Stimulated activated CD4-positive, alpha-beta T cell treated with anti-CD3 and anti-CD28 coated beads, Interleukin-1b, Interleukin-23, amount 100 ng/mL, for 1 hour (primary cell): ENCODE measurements around the gene PTPRB.

Experiments used
- DNase-seq, 2 donors: peaks; one replicate each; pipeline ENCODE4 v3.0.0-alpha.2; 2020; ENCODE audit warnings: low read depth in 2 of 2

Gene PTPRB

DNA sequence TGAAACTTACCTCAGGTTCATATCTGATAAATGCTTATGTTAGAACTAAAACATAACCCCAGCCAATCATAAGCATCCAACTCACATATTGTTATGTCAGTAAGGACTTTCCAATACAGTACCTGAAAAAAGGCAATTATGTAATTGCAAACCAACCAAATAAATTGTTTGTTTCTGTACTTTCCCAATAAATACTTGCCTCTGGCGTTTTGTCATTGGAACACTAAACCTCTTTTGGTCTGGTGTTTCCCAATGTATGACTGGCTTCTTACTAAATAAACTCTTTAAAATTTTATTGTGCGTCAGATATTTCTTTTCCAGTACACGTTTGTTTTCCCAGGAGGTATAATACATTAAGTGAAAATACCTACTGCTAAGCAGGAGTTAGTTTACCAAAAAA is 6.7 kb upstream of the PTPRB start:
- no peak for DNase-seq

DNA sequence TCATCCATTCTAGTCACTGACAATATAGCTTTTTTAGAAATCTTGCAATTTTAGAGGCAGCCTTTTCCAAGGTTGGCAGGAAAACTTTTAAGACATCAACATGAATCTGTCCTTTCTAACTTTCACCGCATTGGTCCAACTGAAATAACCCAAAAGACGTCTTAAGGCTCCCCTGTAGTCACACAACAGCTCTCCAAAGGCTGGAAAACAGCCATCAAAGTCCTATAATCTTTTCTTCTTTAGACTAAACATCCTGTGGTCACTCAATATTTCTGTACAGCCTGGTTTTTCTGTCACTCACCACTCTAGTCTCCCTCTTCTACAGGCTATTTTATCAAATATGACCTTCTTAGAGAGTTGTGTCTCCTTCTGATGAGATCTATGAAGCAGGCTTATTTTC is 4.5 kb upstream of the PTPRB start:
- DNase-seq: no peak

DNA sequence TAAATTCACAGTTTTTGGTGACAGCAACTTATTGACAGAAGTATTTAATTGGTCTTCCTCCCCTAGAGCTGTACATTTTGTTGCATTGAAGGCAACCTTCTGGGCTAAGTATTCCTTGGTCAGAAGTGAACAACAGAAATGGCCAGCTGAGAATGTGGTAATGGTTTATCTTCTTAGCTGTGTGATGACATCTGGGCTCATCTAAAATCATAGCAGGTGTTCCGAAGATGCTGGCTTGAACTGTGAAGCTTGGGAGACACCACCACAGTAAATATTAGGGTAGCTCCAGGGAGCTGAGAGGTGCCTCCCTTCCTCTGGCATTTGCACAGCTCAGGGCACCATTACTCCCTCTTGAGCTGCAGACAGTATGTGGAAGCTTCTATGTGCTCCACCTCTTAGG is 3.7 kb upstream of the PTPRB start:
- DNase-seq: no peak

DNA sequence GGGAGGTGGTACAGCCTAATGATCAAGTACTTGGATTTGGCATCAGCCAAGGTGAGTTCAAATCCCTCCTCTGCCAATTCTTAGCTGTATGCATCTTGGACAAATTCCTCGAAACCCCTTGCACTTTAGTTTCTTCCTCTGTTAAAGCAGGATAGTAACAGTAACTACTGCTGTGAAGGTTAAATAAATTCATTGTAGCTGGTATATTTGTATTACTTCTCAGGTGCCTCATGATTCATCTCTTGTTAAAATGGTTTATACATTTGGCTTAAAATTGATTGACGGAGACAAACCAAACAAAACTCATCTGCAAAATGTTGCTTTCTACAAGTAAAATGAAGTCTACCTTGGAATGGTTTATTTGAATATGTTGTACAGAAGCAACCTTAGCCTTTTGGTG is 2.3 kb upstream of the PTPRB start:
- DNase-seq: no peak

DNA sequence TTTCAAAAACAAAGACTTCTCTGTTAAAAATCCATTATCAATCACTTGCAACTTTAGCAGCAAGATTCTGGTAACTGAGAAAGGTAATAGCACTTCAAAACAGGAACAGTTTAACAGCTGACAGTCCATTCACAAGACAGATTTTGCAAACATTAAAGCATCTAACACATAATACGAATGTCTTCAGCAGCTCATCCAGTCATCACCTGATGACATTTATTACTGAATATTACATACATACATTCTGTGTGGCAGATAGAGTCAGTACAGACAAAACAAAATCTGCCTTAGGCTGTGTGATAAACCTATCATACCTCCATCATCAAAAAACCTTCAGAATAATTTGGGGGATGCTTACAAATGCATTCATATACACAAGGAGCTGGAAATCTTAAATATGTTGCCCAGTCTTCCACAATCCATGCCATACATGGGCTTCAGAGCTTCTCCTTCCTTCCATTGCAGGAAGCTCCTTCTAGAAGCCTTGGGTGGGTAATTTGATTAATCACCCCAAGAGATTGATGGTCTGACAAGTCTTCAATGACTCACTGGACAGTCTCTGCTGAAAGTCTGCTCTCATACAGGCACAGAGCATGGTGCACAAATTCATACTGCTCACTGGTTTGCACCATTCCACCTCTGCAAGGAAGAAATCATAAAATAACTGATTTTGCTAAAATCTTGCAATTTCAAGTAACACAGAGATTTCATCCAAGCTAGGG is 1.6 kb upstream of the PTPRB start:
- no peak for DNase-seq

DNA sequence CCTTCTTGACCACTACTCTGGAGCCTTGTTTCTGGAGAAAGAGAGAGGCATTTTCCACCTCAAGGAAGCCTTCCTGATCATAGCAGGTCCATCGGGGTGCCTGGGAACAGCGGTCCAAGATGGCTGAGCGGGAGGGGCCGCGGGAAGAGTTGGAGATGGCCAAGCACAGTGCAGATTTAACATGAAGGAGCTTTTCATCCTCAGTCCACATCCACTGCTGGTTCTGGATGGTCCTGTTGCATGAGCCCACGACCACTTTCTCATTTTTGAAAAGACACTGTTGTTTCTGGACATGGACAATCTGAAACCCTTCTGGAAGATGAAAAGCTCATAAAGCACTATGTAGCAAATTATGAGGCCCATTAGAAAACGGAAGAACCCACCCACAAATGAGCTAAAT is 1.5 kb downstream of the PTPRB start:
- DNase-seq: no peak

DNA sequence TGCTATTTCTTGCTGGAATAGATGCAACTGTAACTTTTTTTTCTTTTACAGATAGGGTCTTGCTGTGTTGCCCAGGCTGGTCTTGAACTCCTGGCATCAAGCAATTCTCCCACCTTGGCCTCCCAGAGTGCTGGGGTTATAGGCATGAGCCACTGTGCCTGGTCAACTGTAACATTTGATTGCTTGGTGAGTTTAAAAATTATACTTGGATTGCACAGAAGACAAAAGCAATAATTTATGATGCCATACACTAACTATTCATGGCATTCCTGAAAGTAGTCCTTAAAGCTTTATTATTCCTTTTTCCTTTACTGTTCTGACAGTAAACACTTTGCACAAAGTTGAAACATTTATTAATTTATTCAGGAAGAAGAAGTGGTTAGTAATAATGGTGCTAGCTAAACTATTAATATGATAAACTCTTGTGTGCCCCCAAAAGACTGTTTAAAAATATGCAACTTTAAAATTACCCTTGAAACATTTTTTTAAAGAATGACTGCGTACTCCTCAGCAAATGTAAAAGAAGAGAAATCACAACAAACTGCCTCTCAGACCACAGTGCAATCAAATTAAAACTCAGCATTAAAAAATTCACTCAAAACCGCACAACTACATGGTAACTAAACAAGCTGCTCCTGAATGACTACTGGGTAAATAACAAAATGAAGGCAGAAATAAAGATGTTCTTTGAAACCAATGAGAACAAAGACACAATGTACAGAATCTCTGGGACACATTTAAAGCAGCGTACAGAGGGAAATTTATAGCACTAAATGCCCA is 8.3 kb downstream of the PTPRB start:
- DNase-seq: no peak

DNA sequence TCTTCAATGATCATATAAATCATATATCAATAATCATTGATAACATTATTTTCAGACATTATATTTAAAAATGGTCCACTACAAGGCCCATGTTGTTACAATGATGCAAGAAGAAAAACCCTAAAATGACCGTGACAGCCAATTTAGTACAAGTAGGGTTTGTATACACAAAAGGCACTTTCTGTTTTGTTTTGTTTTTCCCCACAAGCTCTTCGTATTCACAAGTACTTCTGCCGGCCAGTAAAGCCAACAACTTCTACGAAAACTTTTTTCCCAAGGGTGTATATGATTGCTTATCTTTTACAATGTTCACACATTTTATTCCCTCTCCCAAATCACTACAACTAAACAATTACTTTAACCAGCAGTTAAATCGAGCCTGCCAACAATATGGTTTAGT is 9.6 kb downstream of the PTPRB start:
- DNase-seq: no peak

DNA sequence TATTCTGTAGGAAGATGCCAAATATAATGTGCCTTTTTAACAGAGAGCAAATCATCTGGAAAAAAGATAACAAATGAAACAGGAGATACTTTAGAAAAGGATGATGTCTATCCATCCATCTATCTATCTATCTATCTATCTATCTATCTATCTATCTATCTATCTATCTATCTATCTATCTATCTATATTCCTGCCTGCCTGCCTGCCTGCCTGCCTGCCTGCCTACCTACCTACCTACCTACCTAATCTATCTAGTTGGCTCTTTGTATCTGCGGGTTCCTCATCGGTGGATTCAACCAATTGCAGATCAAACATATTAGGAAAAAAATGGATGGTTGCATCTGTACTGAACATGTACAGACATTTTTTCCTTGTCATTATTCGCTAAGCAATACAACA is 11.0 kb downstream of the PTPRB start:
- no peak for DNase-seq

DNA sequence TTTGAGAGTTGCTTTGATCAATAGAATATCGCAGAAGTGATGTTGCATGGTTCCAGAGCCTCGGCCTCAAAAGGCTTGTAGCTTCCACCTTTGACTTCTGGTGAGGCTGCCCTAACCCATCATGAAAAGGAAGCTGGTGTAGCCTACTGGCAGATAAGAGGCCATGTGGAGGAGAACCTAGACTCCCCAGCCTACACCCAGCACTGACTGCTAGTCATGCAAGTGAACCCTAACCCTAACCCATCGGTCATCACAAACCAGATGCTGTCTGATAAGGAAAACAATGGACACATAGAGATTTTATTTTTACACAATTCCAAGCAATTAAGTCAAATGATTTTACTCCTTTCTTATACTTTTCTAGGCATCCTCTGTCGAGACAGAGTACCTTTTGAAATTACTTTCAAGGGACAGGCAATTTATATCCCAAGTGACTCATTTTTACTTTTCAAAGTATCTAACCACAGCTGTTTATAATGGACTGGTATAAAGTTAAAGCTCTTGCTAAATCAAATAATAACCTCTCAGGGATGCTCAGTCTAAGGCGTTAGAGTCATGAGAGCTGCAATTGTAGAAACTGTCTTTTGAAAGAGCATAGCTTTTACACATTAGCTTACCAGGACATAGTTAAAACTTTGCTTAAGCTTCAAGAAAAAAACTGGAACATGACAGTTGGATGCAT is 17.6 kb downstream of the PTPRB start:
- DNase-seq: no peak

DNA sequence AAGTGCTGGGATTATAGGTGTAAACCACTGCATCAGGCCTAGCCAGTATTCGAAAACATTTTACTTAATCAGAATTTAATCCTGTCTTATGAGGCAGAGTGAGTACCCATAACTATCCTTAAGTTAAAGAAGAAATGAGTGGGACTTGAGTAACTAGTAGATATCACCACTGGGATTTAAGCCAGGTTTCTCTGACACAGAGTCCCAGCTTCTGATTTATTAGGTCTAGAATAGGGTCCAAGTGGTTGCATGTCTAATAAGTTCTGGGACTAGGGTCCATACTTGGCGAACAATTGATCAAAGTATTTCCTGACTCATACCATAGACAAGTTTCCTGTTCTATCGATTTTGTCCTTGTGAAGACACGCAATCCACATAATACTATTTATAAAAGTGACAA is 18.9 kb downstream of the PTPRB start:
- DNase-seq: no peak

DNA sequence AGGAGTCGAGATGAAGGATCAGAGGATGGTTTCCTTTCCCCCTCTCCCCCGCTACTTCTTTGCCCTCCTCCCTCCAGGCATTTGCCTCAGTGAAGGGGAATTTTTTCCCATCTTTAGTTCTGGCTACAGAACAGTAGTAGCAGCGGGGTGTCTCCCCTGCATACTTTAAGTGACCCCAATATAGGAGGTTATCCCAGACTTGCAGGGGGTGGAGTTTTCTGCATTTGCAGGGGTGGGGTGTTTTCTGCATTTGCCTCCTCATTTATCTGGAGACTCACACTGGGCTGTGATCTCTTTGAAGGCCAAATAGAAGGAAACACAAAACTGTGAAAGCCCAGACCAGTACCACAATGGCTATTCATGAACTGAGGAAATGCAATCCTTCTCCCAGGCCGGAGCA is 19.8 kb downstream of the PTPRB start:
- no peak for DNase-seq

DNA sequence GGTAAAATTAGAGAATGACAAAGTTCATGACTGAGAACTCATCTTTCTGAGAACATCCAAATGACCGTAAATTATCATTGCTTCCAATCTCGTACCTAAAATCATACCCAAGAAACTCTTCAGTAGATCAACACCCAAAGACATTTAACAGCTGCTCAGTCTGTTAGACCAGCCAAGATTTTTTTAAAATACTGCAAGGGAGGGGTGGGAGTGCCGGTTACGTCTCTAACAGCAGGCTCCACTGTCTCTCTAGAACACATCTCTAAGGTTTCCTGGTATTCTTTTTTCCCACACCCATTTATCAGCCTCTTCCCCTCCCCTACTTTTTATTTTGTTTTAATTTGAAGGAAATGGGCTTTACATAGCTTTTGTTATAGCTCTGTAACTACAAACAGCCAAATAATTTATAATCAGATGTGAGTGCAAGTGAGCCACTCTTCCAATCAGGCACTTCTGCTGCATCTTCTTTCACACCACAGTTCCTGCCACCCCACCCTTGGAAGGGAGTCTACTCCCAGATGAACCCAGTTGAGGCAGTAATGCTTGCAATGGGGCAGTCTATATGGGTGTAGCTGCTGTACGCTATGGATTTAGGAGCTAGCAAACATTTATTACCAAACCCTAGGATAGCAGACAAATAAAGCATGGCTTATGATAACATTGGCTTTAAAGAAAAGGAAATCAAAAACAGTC is 21.9 kb downstream of the PTPRB start:
- no peak for DNase-seq

DNA sequence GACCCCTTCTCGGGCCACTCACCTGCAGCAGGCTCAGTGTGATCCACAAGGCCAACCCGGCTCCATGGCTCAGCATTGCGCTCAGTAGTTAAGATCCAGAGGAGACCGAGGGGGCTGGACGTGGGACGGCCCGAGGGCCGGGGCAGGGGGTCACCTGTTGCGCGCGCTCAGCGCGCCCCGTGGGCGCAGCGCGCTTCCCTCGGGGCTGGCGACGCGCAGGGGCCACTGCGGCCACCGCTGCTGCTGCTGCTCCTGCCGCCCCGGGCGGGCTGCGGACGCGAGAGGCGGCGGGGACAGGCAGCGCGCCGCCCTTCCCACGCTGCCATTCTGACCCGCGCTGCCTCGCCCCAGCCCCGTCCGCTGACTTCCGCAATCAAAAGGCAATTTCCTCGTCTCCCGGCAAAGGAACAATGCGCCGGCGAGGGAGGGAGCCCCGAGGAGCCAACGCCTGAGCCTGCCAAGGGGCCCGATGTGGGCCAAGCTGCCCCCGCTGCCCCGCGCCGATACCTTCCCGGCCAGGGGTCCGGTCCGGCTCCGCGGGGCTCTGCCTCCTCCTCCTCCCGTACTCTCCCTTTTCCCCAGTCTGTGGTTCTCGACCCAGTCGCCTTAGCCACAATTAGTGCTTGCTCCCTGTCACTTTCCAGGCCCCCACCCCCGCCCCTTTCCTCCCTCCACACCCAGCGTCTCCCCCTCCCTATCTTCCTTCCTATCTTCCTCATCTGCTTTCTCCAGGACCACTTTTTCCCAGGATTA is 27.3 kb downstream of the PTPRB start:
- DNase-seq: no peak

DNA sequence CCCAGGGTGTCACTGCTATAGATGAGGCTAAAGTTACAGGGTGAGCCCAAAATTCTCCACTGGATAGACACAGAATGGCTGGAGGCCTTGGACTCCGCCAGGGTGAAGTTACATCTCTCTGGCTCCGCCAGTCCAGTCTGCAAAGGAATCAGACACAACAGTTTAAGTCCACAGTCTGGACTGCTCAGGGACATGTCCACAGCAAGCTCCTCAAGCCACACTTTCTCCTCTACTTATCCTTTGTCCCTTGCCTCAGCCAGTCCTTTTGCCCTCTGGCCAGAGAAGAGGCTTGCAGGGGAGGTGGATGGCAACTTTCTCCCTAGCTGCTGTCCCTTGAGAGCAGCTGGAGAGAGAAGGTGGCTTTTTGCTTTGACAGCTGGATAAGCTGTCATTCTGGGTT is 28.0 kb downstream of the PTPRB start:
- DNase-seq: no peak

DNA sequence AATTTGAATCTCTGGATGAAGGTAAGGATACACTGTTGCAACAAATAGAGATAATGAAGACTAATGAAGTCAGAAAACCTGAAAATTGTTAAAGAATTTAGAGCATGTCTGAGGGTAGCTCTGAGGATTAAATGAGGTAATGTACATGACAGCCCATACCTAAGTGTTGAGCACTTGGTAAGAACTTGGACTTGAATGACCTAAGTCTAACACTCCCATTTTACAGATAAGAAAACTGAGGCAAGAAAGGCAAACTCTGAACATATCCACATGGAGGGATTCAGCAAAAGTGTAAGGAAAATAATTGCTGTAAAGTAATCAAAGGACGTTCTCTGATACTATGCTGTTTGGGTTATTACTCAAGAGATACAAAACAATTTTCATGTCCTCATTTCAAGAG is 29.0 kb downstream of the PTPRB start:
- no peak for DNase-seq

DNA sequence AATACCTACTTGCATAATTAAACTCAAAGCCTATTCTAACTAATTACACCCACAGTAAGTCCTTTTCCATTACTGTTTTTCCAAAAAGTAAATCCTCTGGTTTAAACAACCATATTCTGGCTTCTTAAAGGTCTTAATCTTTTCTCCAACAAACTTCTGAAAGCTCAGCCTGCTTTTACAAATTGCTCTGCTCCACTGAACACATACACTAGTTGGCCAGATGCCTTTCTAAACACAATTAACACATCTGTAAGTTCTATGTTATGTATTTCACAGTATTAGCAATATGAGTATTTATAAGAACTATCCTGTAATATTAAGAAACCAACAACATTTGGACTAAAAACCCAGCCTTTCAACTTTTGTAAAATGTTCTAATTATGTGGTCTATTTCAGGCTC is 30.1 kb downstream of the PTPRB start:
- no peak for DNase-seq

DNA sequence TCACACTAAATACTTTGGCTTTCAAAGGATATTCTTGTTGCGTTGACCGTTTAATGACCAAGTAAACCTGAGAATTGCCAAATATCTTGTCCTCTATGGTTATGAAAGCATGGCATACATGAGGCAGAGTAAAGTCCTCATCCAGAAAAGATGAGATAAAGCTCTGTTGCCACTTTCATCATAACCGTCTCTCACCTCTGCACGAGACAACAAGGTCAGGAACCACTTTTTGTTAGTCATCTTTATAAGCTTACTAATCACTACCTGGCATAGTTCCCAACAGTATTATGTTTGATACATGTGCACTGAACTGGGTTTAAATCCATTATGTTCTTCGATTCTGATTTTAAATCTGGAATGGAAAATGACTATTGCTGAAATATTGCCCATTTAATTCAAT is 31.3 kb downstream of the PTPRB start:
- no peak for DNase-seq

DNA sequence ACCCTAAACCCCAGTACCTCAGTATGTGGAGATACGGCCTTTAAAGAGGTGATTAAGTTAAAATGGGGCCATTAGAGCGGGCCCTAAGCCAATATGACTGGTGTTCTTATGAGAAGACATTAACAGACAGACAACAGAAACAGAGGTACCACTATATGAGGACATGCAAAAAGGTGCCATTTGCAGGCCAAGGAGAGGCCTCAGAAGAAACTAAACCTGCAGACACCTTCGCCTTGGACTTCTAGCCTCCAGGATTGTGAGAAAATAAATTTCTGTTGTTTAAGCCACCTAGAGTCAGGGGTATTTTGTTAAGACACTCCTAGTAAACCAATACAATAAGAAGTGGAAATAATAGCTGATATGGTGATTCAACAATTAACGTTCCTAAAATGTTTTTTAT is 32.6 kb downstream of the PTPRB start:
- DNase-seq: no peak

DNA sequence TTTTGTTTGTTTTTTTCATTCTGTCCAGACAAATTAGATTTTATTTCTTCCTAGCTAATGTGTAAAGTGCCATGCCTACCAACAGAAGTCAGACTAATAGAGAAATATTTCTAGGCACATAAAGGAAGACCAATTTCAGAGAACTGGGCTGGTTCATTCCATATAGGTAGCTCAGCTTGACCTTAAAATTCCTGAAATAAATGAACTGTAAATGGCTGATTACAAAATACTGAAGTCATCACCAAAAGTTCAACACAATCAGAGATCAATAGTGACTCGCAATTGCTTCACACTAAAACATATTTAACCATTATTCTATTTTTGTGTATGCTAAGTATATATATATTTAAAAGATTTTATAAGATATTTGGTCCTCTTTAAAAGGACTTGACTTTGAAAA is 34.2 kb downstream of the PTPRB start:
- DNase-seq: no peak

DNA sequence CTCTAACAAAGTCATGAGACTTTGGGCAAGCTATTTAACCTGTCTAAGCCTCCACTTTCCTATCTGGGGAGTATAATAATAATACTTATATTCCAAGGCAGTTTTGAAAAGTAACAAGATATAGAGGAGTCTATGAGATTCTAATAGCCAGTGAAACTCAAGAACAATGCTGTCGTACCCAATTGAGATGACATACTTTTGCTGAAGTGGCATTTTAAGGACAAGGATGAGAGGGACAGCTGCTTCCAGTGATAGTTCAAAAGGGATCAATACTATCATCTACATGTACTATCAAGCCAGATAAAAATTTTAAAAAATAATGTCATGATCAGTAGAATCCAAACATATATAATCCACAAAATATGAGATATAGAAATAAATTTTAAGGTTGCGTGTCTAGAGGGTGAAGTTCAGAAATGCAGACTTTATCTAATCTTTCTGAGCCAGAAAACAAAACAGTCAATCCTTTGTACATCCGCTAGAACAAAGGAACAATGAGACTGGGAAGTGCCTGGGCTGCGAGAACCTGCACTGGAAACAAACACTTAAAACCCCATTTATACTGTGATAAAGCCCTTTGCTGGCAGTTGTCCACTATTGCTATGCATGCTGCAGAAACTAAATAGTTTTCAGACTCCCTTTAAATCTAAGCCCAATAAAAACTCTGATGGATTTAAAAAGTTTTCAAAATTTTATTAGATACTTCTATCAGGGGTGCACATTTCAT is 38.6 kb downstream of the PTPRB start:
- DNase-seq: no peak
